Ishikawa (cell line): Measurements from ENCODE around the gene ZDHHC24.
A peak's percentile ranks its signal among the peaks of the same experiment; 100 is the strongest.

Experiments
- CEBPB ChIP-seq: IDR thresholded peaks from 2 replicates; pipeline ENCODE4 v1.6.1; 2012
- CREB1 ChIP-seq: IDR thresholded peaks from 2 replicates; pipeline ENCODE4 v1.6.1; 2012; ENCODE audit warnings: low read depth
- EGR1 ChIP-seq: IDR thresholded peaks from 2 replicates; pipeline ENCODE4 v1.6.1; 2012
- EP300 ChIP-seq: IDR thresholded peaks from 2 replicates; pipeline ENCODE4 v1.6.1; 2012; ENCODE audit warnings: borderline replicate concordance
- FOXM1 ChIP-seq: IDR thresholded peaks from 2 replicates; pipeline ENCODE4 v1.6.1; 2012; ENCODE audit warnings: low read depth, borderline replicate concordance
- NFIC ChIP-seq: IDR thresholded peaks from 2 replicates; pipeline ENCODE4 v1.6.1; 2012
- RAD21 ChIP-seq: IDR thresholded peaks from 2 replicates; pipeline ENCODE4 v1.6.1; 2012; ENCODE audit warnings: low read depth
- TAF1 ChIP-seq: IDR thresholded peaks from 2 replicates; pipeline ENCODE4 v1.6.1; 2012; ENCODE audit warnings: low read depth, mild to moderate bottlenecking
- TCF12 ChIP-seq: IDR thresholded peaks from 2 replicates; pipeline ENCODE4 v1.6.1; 2012; ENCODE audit warnings: low read depth
- TEAD4 ChIP-seq: IDR thresholded peaks from 2 replicates; pipeline ENCODE4 v1.6.1; 2012
- YY1 ChIP-seq: IDR thresholded peaks from 2 replicates; pipeline ENCODE4 v1.6.1; 2012; ENCODE audit warnings: low read depth
- ZBTB7A ChIP-seq: IDR thresholded peaks from 2 replicates; pipeline ENCODE4 v1.6.1; 2012; ENCODE audit warnings: low read depth
- TF ChIP-seq, protein P1 (sequence below): IDR thresholded peaks from 2 replicates; pipeline ENCODE4 v1.6.1; 2012
- TF ChIP-seq, protein P2 (sequence below): IDR thresholded peaks from 2 replicates; pipeline ENCODE4 v1.6.1; 2012
- TF ChIP-seq, protein P3 (sequence below): IDR thresholded peaks from 2 replicates; pipeline ENCODE4 v1.6.1; 2012; ENCODE audit warnings: low read depth, mild to moderate bottlenecking

Gene ZDHHC24

GRCh38 chr11:66529655-66530054, 16.2 kb downstream of the ZDHHC24 start:
- TF ChIP-seq YY1 (no peak), TEAD4 (no peak), CREB1 (no peak), TCF12 (no peak), RAD21 (no peak)
- TF ChIP-seq, protein P1, sequence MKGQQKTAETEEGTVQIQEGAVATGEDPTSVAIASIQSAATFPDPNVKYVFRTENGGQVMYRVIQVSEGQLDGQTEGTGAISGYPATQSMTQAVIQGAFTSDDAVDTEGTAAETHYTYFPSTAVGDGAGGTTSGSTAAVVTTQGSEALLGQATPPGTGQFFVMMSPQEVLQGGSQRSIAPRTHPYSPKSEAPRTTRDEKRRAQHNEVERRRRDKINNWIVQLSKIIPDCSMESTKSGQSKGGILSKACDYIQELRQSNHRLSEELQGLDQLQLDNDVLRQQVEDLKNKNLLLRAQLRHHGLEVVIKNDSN = no peak
- TF ChIP-seq, protein P2, sequence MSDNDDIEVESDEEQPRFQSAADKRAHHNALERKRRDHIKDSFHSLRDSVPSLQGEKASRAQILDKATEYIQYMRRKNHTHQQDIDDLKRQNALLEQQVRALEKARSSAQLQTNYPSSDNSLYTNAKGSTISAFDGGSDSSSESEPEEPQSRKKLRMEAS = no peak

- no peak for TF ChIP-seq YY1
- TF ChIP-seq RAD21 = no peak
- TF ChIP-seq, protein P1 = no peak
- TF ChIP-seq, protein P2 = no peak
- TF ChIP-seq EP300 = no peak
- TF ChIP-seq EGR1 = no peak
- no peak for TF ChIP-seq CREB1
- no peak for TF ChIP-seq FOXM1
- TF ChIP-seq, protein P3, sequence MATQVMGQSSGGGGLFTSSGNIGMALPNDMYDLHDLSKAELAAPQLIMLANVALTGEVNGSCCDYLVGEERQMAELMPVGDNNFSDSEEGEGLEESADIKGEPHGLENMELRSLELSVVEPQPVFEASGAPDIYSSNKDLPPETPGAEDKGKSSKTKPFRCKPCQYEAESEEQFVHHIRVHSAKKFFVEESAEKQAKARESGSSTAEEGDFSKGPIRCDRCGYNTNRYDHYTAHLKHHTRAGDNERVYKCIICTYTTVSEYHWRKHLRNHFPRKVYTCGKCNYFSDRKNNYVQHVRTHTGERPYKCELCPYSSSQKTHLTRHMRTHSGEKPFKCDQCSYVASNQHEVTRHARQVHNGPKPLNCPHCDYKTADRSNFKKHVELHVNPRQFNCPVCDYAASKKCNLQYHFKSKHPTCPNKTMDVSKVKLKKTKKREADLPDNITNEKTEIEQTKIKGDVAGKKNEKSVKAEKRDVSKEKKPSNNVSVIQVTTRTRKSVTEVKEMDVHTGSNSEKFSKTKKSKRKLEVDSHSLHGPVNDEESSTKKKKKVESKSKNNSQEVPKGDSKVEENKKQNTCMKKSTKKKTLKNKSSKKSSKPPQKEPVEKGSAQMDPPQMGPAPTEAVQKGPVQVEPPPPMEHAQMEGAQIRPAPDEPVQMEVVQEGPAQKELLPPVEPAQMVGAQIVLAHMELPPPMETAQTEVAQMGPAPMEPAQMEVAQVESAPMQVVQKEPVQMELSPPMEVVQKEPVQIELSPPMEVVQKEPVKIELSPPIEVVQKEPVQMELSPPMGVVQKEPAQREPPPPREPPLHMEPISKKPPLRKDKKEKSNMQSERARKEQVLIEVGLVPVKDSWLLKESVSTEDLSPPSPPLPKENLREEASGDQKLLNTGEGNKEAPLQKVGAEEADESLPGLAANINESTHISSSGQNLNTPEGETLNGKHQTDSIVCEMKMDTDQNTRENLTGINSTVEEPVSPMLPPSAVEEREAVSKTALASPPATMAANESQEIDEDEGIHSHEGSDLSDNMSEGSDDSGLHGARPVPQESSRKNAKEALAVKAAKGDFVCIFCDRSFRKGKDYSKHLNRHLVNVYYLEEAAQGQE = no peak
- TF ChIP-seq TAF1 = no peak
- no peak for TF ChIP-seq TCF12
- no peak for TF ChIP-seq CEBPB
- TF ChIP-seq ZBTB7A = no peak
Measured at GRCh38 chr11:66529069-66529468, 16.8 kb downstream of the ZDHHC24 start.

- TF ChIP-seq NFIC = no peak
- no peak for TF ChIP-seq FOXM1
Measured at GRCh38 chr11:66524304-66525040, 21.4 kb downstream of the ZDHHC24 start.

DNA sequence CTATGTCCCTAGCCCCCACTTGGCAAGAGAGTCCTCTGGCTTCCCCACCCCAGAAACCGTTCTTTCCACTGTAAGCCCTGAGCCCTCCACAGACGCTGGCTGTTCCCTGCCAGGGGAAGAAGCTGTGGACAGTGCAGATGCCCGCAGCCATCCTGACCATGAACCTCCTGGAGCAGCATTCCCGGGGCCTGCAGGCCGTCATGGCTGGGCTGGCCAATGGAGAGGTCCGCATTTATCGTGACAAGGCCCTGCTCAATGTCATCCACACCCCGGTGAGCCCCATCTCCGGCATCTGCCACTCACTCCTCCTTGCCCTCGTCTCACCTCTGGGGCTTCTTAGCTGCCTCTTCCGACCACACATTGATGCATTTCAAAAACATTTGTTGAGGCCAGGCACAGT, 22.2 kb downstream of the ZDHHC24 start:
- TF ChIP-seq RAD21 (no peak), YY1 (no peak), TEAD4 (no peak), NFIC (no peak), CEBPB (no peak), TCF12 (no peak), ZBTB7A (no peak)
- TF ChIP-seq, protein P1 = no peak

GRCh38 chr11:66510990-66511339, 34.9 kb downstream of the ZDHHC24 start:
- TF ChIP-seq NFIC (no peak), FOXM1 (no peak), CEBPB (no peak), EP300 (no peak), TAF1 (no peak), RAD21 (no peak), CREB1 (no peak)
- TF ChIP-seq, protein P1 = no peak

DNA sequence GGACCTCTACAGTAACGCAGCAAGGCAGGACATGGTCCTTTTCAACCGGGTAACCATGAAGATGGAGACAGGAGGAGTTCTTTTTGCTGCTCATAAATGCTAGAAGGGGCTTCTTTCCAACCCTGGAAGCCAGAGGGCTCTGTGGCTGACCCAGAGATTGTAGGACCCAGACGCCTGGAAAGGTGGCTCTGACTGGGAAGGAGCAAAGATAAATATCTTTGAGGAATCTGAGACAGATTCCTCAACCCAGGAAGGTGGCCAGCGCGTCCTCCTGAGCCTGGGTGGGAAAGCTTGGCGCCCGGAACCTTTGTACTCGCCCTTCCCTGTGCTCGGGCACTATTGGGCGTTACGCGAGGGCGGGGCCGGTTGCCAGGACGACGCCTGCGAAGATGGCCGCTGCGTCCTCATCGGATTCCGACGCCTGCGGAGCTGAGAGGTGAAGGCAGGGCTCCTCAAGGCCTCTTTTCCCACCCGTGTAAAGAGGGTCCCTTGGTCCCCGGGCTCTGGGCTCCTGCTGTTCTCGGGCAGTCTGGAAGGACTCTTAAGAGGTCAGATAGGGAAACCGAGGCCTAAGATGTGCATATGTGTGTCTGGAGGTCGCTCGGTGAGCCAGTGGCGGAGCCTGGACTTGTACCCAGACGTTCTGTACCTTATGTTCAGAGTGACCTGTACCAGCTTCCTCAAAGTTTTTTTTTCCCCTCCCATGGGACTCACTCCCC, 35.4 kb downstream of the ZDHHC24 start, which contains the start of gene BBS1:
Gene BBS1 (plus strand): TSS at position 365 of the 719 bp plus-strand sequence. CDS start 25 bp downstream, at position 390.
- TF ChIP-seq, protein P2 = peak; percentile 60
- TF ChIP-seq ZBTB7A = no peak
- no peak for TF ChIP-seq FOXM1
- TF ChIP-seq RAD21 = 0 out of 2 replicates have a peak, but pooled peaks have one; percentile 18
- peak; percentile 71; the same call in 1 of the 2 replicates for TF ChIP-seq TCF12
- TF ChIP-seq TAF1 = peak; percentile 97
- TF ChIP-seq, protein P1 = 0 out of 2 replicates have a peak, but pooled peaks have one; percentile 48
- TF ChIP-seq EP300 = no peak
- no peak for TF ChIP-seq CREB1
- peak; percentile 97 for TF ChIP-seq YY1
- no peak for TF ChIP-seq CEBPB
- TF ChIP-seq NFIC = no peak
- TF ChIP-seq, protein P3 = no peak
- TF ChIP-seq EGR1 = 0 out of 2 replicates have a peak, but pooled peaks have one; percentile 15
- TF ChIP-seq TEAD4 = 0 out of 2 replicates have a peak, but pooled peaks have one; percentile 19
